Hepatocyte (in vitro differentiated cells): Measurements from ENCODE around the gene PI4KA.

ENCODE experiments used
- CTCF ChIP-seq: fragments of 200-600 bp; sonication (generic); IDR thresholded peaks from 2 replicates; pipeline ENCODE4 v1.5.1; 2016; ENCODE audit warnings: antibody characterized with exemption, mild to moderate bottlenecking; ENCODE audit not compliant: poor library complexity
- EZH2 ChIP-seq: fragments of 200-600 bp; sonication (generic); IDR thresholded peaks from 2 replicates; pipeline ENCODE4 v1.6.1; 2016; ENCODE audit warnings: antibody characterized with exemption, mild to moderate bottlenecking, borderline replicate concordance

- TF ChIP-seq CTCF: no peak
- no peak for TF ChIP-seq EZH2
These were observed 92.7 kb downstream of the PI4KA start for GRCh38 chr22:20765938-20766337.
